GM18858 (cell line): ENCODE results near the gene TTC39A.
"Not testable (repeated sequence)": the region's sequence is repeated elsewhere in the genome, so short reads cannot be mapped to it uniquely, and the experiment has no call there.

Experiments
- ATAC-seq: cut with Tn5 transposase; IDR thresholded peaks from one replicate; pipeline ENCODE4 v1.9.1; 2021; ENCODE audit not compliant: unreplicated experiment

The TTC39A gene

GRCh38 chr1:51272916-51273315 lies 57.4 kb downstream of the TTC39A start:
- ATAC-seq, result no peak

GRCh38 chr1:51270751-51271150 lies 59.6 kb downstream of the TTC39A start:
- ATAC-seq, result no peak

GRCh38 chr1:51268634-51269033 lies 61.7 kb downstream of the TTC39A start:
- ATAC-seq, result no peak

GRCh38 chr1:51266791-51267190 lies 63.6 kb downstream of the TTC39A start:
- ATAC-seq, result no peak

- no peak for ATAC-seq
Observed at GRCh38 chr1:51266181-51266580, 64.2 kb downstream of the TTC39A start.

- ATAC-seq, result no peak
Observed at GRCh38 chr1:51265618-51266017, 64.7 kb downstream of the TTC39A start.

GRCh38 chr1:51264451-51264850 lies 65.9 kb downstream of the TTC39A start:
- ATAC-seq, result no peak

- no peak for ATAC-seq
Observed at GRCh38 chr1:51263147-51263877, 67.0 kb downstream of the TTC39A start.

GRCh38 chr1:51255331-51255730 lies 75.0 kb downstream of the TTC39A start:
- no peak for ATAC-seq

GRCh38 chr1:51253691-51254090 lies 76.7 kb downstream of the TTC39A start:
- ATAC-seq, result no peak

GRCh38 chr1:51252366-51252765 lies 78.0 kb downstream of the TTC39A start:
- no peak for ATAC-seq

- not testable (repeated sequence) for ATAC-seq
Observed at GRCh38 chr1:51251165-51251564, 79.2 kb downstream of the TTC39A start.

GRCh38 chr1:51250729-51251128 lies 79.6 kb downstream of the TTC39A start:
- not testable (repeated sequence) for ATAC-seq

GRCh38 chr1:51249445-51249844 lies 80.9 kb downstream of the TTC39A start:
- no peak for ATAC-seq

- ATAC-seq, result no peak
Observed at GRCh38 chr1:51247499-51247898, 82.9 kb downstream of the TTC39A start.

- peak; percentile 89 for ATAC-seq
Observed at GRCh38 chr1:51247022-51247421, 83.3 kb downstream of the TTC39A start.

- no peak for ATAC-seq
Observed at GRCh38 chr1:51242546-51242945, 87.8 kb downstream of the TTC39A start.

GRCh38 chr1:51241119-51241518 lies 89.2 kb downstream of the TTC39A start:
- ATAC-seq, result no peak

GRCh38 chr1:51240084-51240483 lies 90.3 kb downstream of the TTC39A start:
- ATAC-seq, result no peak

GRCh38 chr1:51238034-51238403 lies 92.3 kb downstream of the TTC39A start:
- ATAC-seq, result no peak

GRCh38 chr1:51237351-51238033 lies 92.9 kb downstream of the TTC39A start:
- no peak for ATAC-seq
